K562 (cell line): ENCODE results near the gene PBX2. TPM values are rescaled to one million over a fixed set of nuclear protein-coding genes. Genes with fewer than 3 reads are reported as not detected.

Source experiments
- HMG20B ChIP-seq: fragments of 250-450 bp; sonication (Bioruptor Pico); IDR thresholded peaks from 2 replicates; pipeline ENCODE4 v1.5.0; 2021; ENCODE audit warnings: mild to moderate bottlenecking
- HMGN3 ChIP-seq: IDR thresholded peaks from 2 replicates; pipeline ENCODE4 v1.6.1; 2011; ENCODE audit warnings: borderline replicate concordance, low read depth, mild to moderate bottlenecking, mixed read lengths, low read length; ENCODE audit not compliant: insufficient read length; ENCODE audit errors: extremely low read depth
- MECOM ChIP-seq: fragments of 250-450 bp; sonication (Bioruptor Pico); IDR thresholded peaks from 2 replicates; pipeline ENCODE4 v1.8.0; 2022; ENCODE audit warnings: inconsistent platforms
- MTA3 ChIP-seq: fragments of 450-650 bp; formaldehyde crosslinking; IDR thresholded peaks from 2 replicates; pipeline ENCODE4 v1.6.1; 2017; ENCODE audit warnings: mild to moderate bottlenecking, borderline replicate concordance
- NR1H2 ChIP-seq: sonication (generic); formaldehyde crosslinking; IDR thresholded peaks from 2 replicates; pipeline ENCODE4 v1.4.0; 2020; ENCODE audit warnings: mild to moderate bottlenecking, missing genetic modification reagents
- POLR2H ChIP-seq: IDR thresholded peaks from 2 replicates; pipeline ENCODE4 v1.6.1; 2016; ENCODE audit warnings: missing genetic modification characterization, low read depth, mild to moderate bottlenecking, control low read depth, missing compliant biosample characterization, moderate library complexity
- RUNX1 ChIP-seq: sonication (generic); IDR thresholded peaks from 2 replicates; pipeline ENCODE4 v1.6.1; 2016; ENCODE audit warnings: antibody characterized with exemption, low read depth
- SIRT6 ChIP-seq: IDR thresholded peaks from one replicate; pipeline ENCODE4 v1.6.1; 2012; ENCODE audit warnings: low read depth, mild to moderate bottlenecking, control low read depth, inconsistent platforms, low read length, moderate library complexity
- ZNF175 ChIP-seq: fragments of 200-800 bp; sonication (Bioruptor generic); IDR thresholded peaks from 2 replicates; pipeline ENCODE4 v1.6.1; 2016; ENCODE audit warnings: low read depth, mild to moderate bottlenecking, missing genetic modification characterization, missing compliant biosample characterization
- ZNF699 ChIP-seq: fragments of 250-450 bp; sonication (Bioruptor Pico); IDR thresholded peaks from 2 replicates; pipeline ENCODE4 v1.8.0; 2021; ENCODE audit warnings: mild to moderate bottlenecking, moderate library complexity; ENCODE audit not compliant: insufficient replicate concordance
- ZSCAN32 ChIP-seq: fragments of 450-650 bp; formaldehyde crosslinking; IDR thresholded peaks from 2 replicates; pipeline ENCODE4 v1.4.0; 2020; ENCODE audit warnings: mild to moderate bottlenecking, moderate library complexity
- polyA plus RNA-seq, 8 experiments: library from polyadenylated mRNA; depleted of rRNA in 4 of 8; stranded (reverse) in 5 of 8; unstranded in 3 of 8; fragments of >200 nt; fragmentation: Nextera tagmentation in 2 of 8; fragmentation: Illumina TruSeq in 1 of 8; extraction: Ambion mirVana in 2 of 8; extraction: Trizol in 1 of 8; gene quantifications; 2 replicates each; pipeline versions ENCODE4 v1.2.1 to v1.2.3, GENCODE V29; 2011 to 2014; ENCODE audit warnings: inconsistent platforms in 1 of 8, missing spikeins in 1 of 8
- total RNA-seq, 7 experiments: library from RNA; depleted of rRNA in 6 of 7; stranded (reverse); fragments of >200 nt in 6 of 7; fragmentation: Illumina TruSeq in 2 of 7; extraction: Trizol in 2 of 7; gene quantifications; 2 replicates each; pipeline versions ENCODE4 v1.2.1 to v1.2.3, GENCODE V29; 2011 to 2021; ENCODE audit warnings: low replicate concordance in 1 of 7
- TF ChIP-seq, protein P1 (sequence below): fragments of 200-800 bp; sonication (Bioruptor generic); IDR thresholded peaks from 2 replicates; pipeline ENCODE4 v1.6.1; 2017; ENCODE audit warnings: missing genetic modification characterization, missing compliant biosample characterization
- TF ChIP-seq, protein P2 (sequence below): fragments of 450-650 bp; IDR thresholded peaks from one replicate; pipeline ENCODE4 v1.6.1; 2018; ENCODE audit warnings: mild to moderate bottlenecking, moderate library complexity; ENCODE audit not compliant: partially characterized antibody
- TF ChIP-seq, protein P3 (sequence below), 2 experiments: fragments of 450-650 bp; IDR thresholded peaks; 2 replicates each; pipeline ENCODE4 v1.6.1; 2016; ENCODE audit warnings: mild to moderate bottlenecking in 2 of 2, borderline replicate concordance in 1 of 2, low read depth in 1 of 2, moderate library complexity in 1 of 2

PBX2 gene
- total and polyA plus RNA-seq, 9 of the 15 experiments (the other 6 are each of a cell fraction or from before 2014, with no cell fraction given): 1.9 to 134 (median 62.5) TPM

DNA sequence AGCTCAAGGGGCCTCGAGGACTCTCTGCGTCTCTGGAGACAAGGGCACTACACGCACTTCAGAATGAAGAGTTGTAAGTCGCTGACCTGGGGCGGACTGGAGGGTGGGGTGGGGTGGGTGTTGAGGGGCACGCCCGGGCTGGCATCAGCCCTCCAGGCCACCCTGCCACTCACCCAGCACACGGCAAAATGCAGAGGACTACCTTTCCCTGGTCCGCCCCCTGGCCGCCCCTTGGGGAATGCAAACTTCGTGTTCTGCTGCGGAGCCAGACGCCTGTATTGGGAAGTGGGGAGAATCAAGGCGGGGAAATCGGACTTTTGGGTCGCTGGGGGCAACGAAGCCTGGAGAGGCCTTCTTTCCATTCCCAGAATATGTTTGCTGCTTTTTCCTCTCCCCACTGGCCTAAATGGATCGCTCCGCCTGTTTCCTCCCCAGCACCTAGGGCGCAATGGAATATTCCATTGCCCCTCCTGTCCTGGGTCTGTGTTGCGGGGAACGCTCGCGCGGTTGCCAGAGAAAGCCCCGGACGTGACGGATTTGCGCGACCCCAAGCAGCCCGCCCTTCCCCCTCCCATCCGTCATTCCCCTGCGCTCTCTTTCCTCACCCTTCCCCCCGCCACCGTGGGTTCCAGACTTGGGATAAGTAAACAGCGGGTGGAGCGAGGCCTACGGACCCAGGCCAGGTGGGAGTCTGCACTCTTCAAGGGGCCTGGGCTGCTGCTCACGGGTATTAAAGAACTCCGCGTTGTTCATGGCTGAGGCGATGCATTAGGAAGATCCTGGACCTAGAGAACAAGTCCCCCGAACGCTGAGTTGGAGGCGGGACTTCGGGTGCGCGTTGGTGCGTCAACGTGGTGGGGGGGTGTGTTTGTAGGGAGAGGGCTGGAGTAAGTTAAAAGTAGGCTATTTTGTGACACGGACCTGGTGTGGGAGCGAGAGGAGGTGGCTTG, 36.2 kb downstream of the PBX2 start, which contains the start of gene PPT2 (continued):
- TF ChIP-seq MTA3 (no peak; the same call in none of the 2 replicates), ZNF175 (CRISPR knock-in tag) (peak; percentile 60; the same call in 1 of the 2 replicates), SIRT6 (no peak), HMG20B (CRISPR knock-in tag) (no peak), POLR2H (tag) (no peak), ZSCAN32 (no peak), HMGN3 (no peak), NR1H2 (CRISPR knock-in tag) (peak; percentile 91; the same call in 1 of the 2 replicates), ZNF699 (CRISPR knock-in tag) (no peak), RUNX1 (no peak), MECOM (CRISPR knock-in tag) (0 out of 2 replicates have a peak, but pooled peaks have one; percentile 34)
- TF ChIP-seq, protein P1, sequence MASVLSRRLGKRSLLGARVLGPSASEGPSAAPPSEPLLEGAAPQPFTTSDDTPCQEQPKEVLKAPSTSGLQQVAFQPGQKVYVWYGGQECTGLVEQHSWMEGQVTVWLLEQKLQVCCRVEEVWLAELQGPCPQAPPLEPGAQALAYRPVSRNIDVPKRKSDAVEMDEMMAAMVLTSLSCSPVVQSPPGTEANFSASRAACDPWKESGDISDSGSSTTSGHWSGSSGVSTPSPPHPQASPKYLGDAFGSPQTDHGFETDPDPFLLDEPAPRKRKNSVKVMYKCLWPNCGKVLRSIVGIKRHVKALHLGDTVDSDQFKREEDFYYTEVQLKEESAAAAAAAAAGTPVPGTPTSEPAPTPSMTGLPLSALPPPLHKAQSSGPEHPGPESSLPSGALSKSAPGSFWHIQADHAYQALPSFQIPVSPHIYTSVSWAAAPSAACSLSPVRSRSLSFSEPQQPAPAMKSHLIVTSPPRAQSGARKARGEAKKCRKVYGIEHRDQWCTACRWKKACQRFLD (CRISPR knock-in tag): peak; percentile 77; the same call in 1 of the 2 replicates
- TF ChIP-seq, protein P2, sequence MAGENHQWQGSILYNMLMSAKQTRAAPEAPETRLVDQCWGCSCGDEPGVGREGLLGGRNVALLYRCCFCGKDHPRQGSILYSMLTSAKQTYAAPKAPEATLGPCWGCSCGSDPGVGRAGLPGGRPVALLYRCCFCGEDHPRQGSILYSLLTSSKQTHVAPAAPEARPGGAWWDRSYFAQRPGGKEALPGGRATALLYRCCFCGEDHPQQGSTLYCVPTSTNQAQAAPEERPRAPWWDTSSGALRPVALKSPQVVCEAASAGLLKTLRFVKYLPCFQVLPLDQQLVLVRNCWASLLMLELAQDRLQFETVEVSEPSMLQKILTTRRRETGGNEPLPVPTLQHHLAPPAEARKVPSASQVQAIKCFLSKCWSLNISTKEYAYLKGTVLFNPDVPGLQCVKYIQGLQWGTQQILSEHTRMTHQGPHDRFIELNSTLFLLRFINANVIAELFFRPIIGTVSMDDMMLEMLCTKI: no peak
- TF ChIP-seq, protein P3, sequence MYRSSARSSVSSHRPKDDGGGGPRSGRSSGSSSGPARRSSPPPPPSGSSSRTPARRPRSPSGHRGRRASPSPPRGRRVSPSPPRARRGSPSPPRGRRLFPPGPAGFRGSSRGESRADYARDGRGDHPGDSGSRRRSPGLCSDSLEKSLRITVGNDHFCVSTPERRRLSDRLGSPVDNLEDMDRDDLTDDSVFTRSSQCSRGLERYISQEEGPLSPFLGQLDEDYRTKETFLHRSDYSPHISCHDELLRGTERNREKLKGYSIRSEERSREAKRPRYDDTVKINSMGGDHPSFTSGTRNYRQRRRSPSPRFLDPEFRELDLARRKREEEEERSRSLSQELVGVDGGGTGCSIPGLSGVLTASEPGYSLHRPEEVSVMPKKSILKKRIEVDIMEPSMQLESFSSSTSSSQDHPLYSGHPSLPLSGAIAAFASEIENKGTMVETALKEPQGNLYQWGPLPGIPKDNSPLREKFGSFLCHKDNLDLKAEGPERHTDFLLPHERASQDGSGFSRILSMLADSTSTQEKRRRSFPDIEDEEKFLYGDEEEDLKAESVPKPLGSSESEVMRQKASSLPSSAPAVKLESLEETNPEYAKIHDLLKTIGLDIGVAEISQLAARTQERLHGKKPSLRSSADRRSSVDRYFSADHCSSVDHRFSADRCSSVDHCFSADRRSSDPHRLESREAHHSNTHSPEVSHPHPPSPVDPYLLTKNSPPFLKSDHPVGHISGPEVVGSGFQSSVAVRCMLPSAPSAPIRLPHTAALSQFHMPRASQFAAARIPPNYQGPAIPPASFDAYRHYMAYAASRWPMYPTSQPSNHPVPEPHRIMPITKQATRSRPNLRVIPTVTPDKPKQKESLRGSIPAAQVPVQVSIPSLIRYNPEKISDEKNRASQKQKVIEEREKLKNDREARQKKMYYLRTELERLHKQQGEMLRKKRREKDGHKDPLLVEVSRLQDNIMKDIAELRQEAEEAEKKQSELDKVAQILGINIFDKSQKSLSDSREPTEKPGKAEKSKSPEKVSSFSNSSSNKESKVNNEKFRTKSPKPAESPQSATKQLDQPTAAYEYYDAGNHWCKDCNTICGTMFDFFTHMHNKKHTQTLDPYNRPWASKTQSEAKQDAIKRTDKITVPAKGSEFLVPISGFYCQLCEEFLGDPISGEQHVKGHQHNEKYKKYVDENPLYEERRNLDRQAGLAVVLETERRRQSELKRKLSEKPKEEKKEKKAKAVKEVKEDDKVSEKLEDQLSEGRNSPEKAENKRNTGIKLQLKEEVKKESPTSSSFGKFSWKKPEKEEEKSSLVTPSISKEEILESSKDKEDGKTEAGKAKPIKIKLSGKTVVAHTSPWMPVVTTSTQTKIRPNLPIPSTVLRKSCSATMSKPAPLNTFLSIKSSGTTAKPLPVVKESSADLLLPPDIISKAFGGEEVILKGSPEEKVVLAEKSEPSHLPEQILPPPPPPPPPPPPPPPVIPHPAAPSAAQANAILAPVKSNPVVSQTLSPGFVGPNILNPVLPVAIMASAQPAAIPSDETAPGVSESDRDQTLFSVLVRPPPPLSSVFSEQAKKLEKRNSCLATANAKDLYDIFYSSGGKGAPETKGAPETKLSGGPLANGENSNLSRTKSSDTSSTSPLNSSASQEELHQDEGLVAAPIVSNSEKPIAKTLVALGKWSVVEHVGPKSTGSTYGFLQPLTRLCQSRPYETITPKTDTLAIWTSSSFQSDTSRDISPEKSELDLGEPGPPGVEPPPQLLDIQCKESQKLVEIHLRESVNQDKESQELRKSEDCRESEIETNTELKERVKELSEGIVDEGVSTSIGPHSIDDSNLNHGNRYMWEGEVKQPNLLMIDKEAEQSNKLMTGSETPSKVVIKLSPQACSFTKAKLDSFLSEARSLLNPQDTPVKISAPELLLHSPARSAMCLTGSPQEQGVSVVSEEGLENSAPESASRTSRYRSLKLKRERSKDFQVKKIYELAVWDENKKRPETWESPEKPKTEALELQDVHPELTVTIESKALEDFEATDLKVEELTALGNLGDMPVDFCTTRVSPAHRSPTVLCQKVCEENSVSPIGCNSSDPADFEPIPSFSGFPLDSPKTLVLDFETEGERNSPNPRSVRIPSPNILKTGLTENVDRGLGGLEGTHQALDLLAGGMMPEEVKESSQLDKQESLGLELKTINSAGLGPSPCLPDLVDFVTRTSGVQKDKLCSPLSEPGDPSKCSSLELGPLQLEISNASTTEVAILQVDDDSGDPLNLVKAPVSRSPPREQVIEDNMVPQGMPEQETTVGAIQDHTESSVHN (IDR thresholded peaks at IDR 0.05; ENCODE audit: borderline replicate concordance in 1 of 2, low read depth in 1 of 2): no peak
